Endothelial cell of umbilical vein (primary cell): ENCODE results near the gene AFG3L2. TPM values are rescaled to one million over a fixed set of nuclear protein-coding genes. Genes with fewer than 3 reads are reported as not detected.

Experiments
- BruUV-seq: library from RNA; stranded (reverse); fragments of 400-500 nt; replicated peaks from 2 replicates; lab custom pipeline; 2021; lab: Mats Ljungman, UMichigan
- CTCF ChIA-PET: fragments of 300-600, 350-600 bp; sonication (Branson Sonifier 250); formaldehyde crosslinking; loops from one replicate; lab custom pipeline; 2021; ENCODE audit warnings: antibody characterized with exemption, inconsistent platforms; lab: Charles Lee
- POLR2A ChIA-PET: fragments of 300-600, 350-600 bp; sonication (Branson Sonifier 250); formaldehyde crosslinking; loops from one replicate; lab custom pipeline; 2021; ENCODE audit warnings: antibody characterized with exemption, inconsistent platforms; lab: Charles Lee
- DNase-seq: peaks from one replicate; pipeline ENCODE4 v3.0.0-alpha.2; 2011; ENCODE audit warnings: low read depth, low spot score
- FAIRE-seq: peaks from 2 replicates; lab custom pipeline; 2011; peaks lifted over from hg19 to GRCh38; lab: Jason Lieb, UNC
- H2AFZ ChIP-seq: 2 replicates; pipeline ENCODE4 v1.6.0; 2012; ENCODE audit warnings: low read depth, low read length, control low read depth, inconsistent platforms
- H3K27ac ChIP-seq: 2 replicates; pipeline ENCODE4 v1.5.1; 2011; ENCODE audit warnings: low read depth, mild to moderate bottlenecking, control low read depth, low read length, moderate library complexity; ENCODE audit not compliant: insufficient read depth
- H3K27me3 ChIP-seq, 2 experiments: 2 replicates each; pipeline versions ENCODE4 v1.6.0 to v1.6.1; 2011; ENCODE audit warnings: low read length in 2 of 2, mixed read lengths in 1 of 2; ENCODE audit not compliant: control insufficient read depth in 2 of 2, insufficient read depth in 2 of 2
- H3K36me3 ChIP-seq, 2 experiments: 2 replicates in 1 of 2; 3 replicates in 1 of 2; pipeline ENCODE4 v1.5.1; 2011; ENCODE audit warnings: low read length in 2 of 2, mild to moderate bottlenecking in 1 of 2, moderate library complexity in 1 of 2; ENCODE audit not compliant: control insufficient read depth in 2 of 2, insufficient read depth in 2 of 2; ENCODE audit errors: extremely low read depth in 1 of 2
- H3K4me1 ChIP-seq: 3 replicates; pipeline ENCODE4 v1.5.1; 2011; ENCODE audit warnings: mild to moderate bottlenecking, low read length; ENCODE audit not compliant: control insufficient read depth, insufficient read depth; ENCODE audit errors: extremely low read depth
- H3K4me2 ChIP-seq: 2 replicates; pipeline ENCODE4 v1.6.1; 2011; ENCODE audit warnings: low read length, control low read depth, mixed read lengths; ENCODE audit not compliant: insufficient read depth
- H3K4me3 ChIP-seq, 3 experiments: fragments of 200-600 bp in 1 of 3; sonication (generic), shearing (Covaris generic) in 1 of 3; replicated peaks in 1 of 3; 2 replicates each; pipeline ENCODE4 v1.5.1; 2011 to 2016; ENCODE audit warnings: control low read depth in 3 of 3, low read length in 3 of 3, mild to moderate bottlenecking in 2 of 3, inconsistent platforms in 1 of 3, low read depth in 1 of 3, moderate library complexity in 1 of 3; ENCODE audit not compliant: insufficient read depth in 1 of 3
- H3K79me2 ChIP-seq: 2 replicates; pipeline ENCODE4 v1.6.0; 2012; ENCODE audit warnings: low read length, inconsistent platforms; ENCODE audit not compliant: control insufficient read depth, insufficient read depth
- H3K9ac ChIP-seq: replicated peaks from 2 replicates; pipeline ENCODE3; 2011; ENCODE audit warnings: low read length, control low read depth; ENCODE audit not compliant: insufficient read depth; ENCODE audit errors: extremely low read depth
- H3K9me1 ChIP-seq: replicated peaks from 3 replicates; pipeline ENCODE4 v1.6.0; 2011; ENCODE audit warnings: mild to moderate bottlenecking, low read length; ENCODE audit not compliant: control insufficient read depth, insufficient read depth; ENCODE audit errors: extremely low read depth
- H3K9me3 ChIP-seq: replicated peaks from 2 replicates; pipeline ENCODE4 v1.5.1; 2012; ENCODE audit warnings: low read length, inconsistent platforms; ENCODE audit not compliant: control insufficient read depth, insufficient read depth
- H4K20me1 ChIP-seq: replicated peaks from 2 replicates; pipeline ENCODE3; 2011; ENCODE audit warnings: mild to moderate bottlenecking, low read length; ENCODE audit not compliant: control insufficient read depth, insufficient read depth; ENCODE audit errors: extremely low read depth
- EZH2 ChIP-seq: IDR thresholded peaks from 2 replicates; pipeline ENCODE4 v1.6.1; 2012; ENCODE audit warnings: borderline replicate concordance, low read depth, mild to moderate bottlenecking, moderate library complexity, low read length, inconsistent platforms; ENCODE audit not compliant: severe bottlenecking
- FOS ChIP-seq: IDR thresholded peaks from 2 replicates; pipeline ENCODE4 v1.6.1; 2011; ENCODE audit warnings: mild to moderate bottlenecking, low read length, moderate library complexity, borderline replicate concordance; ENCODE audit not compliant: insufficient read depth
- GATA2 ChIP-seq: IDR thresholded peaks from 2 replicates; pipeline ENCODE4 v1.7.0; 2011; ENCODE audit warnings: low read depth, mild to moderate bottlenecking, moderate library complexity, mixed read lengths, low read length; ENCODE audit not compliant: insufficient read length, insufficient read depth
- JUN ChIP-seq: IDR thresholded peaks from 2 replicates; pipeline ENCODE4 v1.6.1; 2011; ENCODE audit warnings: borderline replicate concordance, low read depth; ENCODE audit not compliant: insufficient read length, insufficient read depth
- MYC ChIP-seq: IDR thresholded peaks from one replicate; pipeline ENCODE4 v1.6.1; 2011; ENCODE audit warnings: mild to moderate bottlenecking, low read depth, low read length
- POLR2A ChIP-seq: IDR thresholded peaks from 2 replicates; pipeline ENCODE4 v1.6.1; 2012; ENCODE audit warnings: low read depth, mild to moderate bottlenecking, control low read depth, low read length
- POLR2AphosphoS5 ChIP-seq: IDR thresholded peaks from 2 replicates; pipeline ENCODE4 v1.6.1; 2012; ENCODE audit warnings: low read depth, mild to moderate bottlenecking, control low read depth, low read length, moderate library complexity; ENCODE audit not compliant: insufficient read depth
- dilution Hi-C: fragments of 300-500 bp; cut with MboI; formaldehyde crosslinking; loops from one replicate; pipeline ENCODE4 v1.15.0; 2019; ENCODE audit warnings: low sequenced_read_pairs; ENCODE audit not compliant: extremely low pct_ligation_motif_present
- intact Hi-C: fragments of 100-400 bp; cut with micrococcal nuclease; formaldehyde crosslinking; loops from one replicate; pipeline ENCODE4 v1.10.0; 2022
- polyA plus RNA-seq, 4 experiments: library from polyadenylated mRNA; depleted of rRNA in 3 of 4; stranded (reverse) in 3 of 4; unstranded in 1 of 4; fragments of >200 nt; gene quantifications; 2 replicates each; pipeline versions ENCODE4 v1.2.1 to v1.2.3, GENCODE V29; 2011 to 2012; ENCODE audit warnings: missing spikeins in 1 of 4
- total RNA-seq: library from RNA; stranded (reverse); gene quantifications from 2 replicates; pipeline ENCODE4 v1.2.3, GENCODE V29; 2021
- TF ChIP-seq, protein P1 (sequence below), 2 donors: IDR thresholded peaks; 1 replicate in 1 of 2; 2 replicates in 1 of 2; pipeline ENCODE4 v1.5.1; 2011; ENCODE audit warnings: low read length in 2 of 2, mild to moderate bottlenecking in 2 of 2, moderate library complexity in 2 of 2, control low read depth in 1 of 2, inconsistent platforms in 1 of 2, low read depth in 1 of 2; ENCODE audit not compliant: insufficient read depth in 1 of 2; ENCODE audit errors: extremely low read depth in 1 of 2
- TF ChIP-seq, protein P2 (sequence below): IDR thresholded peaks from 2 replicates; pipeline ENCODE4 v1.6.1; 2011; ENCODE audit not compliant: insufficient read depth, insufficient read length

Gene AFG3L2
- total and polyA plus RNA-seq, 2 donors (not counting 3 experiments of a cell fraction or from before 2014, with no cell fraction given), result 19.3 to 42.4 TPM

DNA sequence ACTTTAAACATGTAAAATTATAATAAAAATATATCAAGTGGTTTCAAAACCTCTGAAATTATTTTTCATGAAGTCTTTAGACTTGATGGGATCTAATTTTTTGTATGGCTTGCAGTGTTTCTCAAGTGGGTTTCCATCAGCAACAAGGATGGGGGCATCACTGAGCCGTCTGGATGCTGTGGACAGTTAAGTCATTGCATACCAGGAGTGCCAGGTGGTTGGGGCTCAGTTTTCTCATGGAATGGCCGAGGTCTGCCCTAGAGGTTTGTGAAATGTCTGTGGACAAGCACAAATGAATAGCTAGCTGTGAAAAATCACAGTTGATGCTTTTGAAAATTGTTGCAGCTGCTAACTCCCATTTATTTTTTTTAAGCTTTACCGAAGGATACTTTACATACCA lies 32.4 kb upstream of the AFG3L2 start:
- no peak overlapping the region for H3K27ac ChIP-seq

DNA sequence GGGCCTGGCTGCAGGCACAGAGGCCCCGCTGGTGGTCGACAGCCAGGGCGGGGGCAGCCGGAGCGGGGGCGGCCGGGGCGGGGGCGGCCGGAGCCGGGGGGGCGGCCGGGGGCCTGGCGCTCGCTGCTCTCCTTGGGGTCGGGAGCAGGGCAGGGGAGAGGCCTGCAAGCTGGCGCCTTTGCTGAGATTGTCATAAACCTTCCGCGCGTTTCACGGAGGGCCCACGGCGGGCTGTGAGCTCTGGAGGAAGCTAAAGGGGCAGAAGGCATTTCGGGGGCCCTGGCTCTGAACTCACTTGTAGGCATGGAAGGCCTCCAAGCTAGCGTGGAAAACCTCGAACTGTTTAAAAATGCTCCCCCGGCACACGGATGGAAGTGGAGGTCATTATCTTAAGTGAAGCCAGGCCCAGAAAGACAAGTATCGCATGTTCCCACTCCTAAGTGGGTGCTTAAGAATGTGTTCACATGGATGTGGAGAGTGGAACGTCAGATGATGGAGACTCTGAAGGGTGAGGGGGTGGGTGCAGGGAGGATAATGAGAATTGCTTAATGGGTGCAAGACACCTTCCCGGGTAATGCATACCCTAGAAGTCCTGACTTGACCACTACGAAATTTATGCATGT lies 31.3 kb upstream of the AFG3L2 start:
- peaks cover 11 to 13% of the 10 kb centered on the region in 2 experiments for H3K27me3 ChIP-seq
- no TSS peak for BruUV-seq
- CTCF ChIA-PET, result interaction anchor here (0.8 to 1.5 kb wide), 5 partner anchors 14 to 232 kb away, joined by 3 to 5 read pairs (median 3); no protein-coding TSS in a partner anchor
- peak overlapping the region; percentile 86 for H3K9ac ChIP-seq
- intact Hi-C loops (no loop called here), dilution Hi-C loops (no loop called here)
- POLR2A ChIA-PET, result interaction anchor here (1.1 kb wide), 1 partner anchor 271 kb away, joined by 3 read pairs; no protein-coding TSS in a partner anchor
- peak; percentile 45 for DNase-seq
- H3K4me2 ChIP-seq, result peak overlapping the region; percentile 96
- peak; percentile 62 for FAIRE-seq
- no peaks in the 10 kb centered on the region for H4K20me1 ChIP-seq
- H2AFZ ChIP-seq, result peak overlapping the region; percentile 73
- H3K9me3 ChIP-seq, result no peaks in the 10 kb centered on the region
- H3K27ac ChIP-seq, result peak overlapping the region; percentile 46
- no peaks in the 10 kb centered on the region for H3K36me3 ChIP-seq
- peaks cover 25% of the 10 kb centered on the region for H3K79me2 ChIP-seq
- H3K4me3 ChIP-seq, result peak overlapping the region; percentile 44 to 93 (median 85)
- TF ChIP-seq POLR2A (no peak), GATA2 (no peak), POLR2AphosphoS5 (no peak), MYC (no peak), JUN (no peak), FOS (no peak), EZH2 (no peak)
- TF ChIP-seq, protein P1, sequence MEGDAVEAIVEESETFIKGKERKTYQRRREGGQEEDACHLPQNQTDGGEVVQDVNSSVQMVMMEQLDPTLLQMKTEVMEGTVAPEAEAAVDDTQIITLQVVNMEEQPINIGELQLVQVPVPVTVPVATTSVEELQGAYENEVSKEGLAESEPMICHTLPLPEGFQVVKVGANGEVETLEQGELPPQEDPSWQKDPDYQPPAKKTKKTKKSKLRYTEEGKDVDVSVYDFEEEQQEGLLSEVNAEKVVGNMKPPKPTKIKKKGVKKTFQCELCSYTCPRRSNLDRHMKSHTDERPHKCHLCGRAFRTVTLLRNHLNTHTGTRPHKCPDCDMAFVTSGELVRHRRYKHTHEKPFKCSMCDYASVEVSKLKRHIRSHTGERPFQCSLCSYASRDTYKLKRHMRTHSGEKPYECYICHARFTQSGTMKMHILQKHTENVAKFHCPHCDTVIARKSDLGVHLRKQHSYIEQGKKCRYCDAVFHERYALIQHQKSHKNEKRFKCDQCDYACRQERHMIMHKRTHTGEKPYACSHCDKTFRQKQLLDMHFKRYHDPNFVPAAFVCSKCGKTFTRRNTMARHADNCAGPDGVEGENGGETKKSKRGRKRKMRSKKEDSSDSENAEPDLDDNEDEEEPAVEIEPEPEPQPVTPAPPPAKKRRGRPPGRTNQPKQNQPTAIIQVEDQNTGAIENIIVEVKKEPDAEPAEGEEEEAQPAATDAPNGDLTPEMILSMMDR (IDR thresholded peaks at IDR 0.05; ENCODE audit: extremely low read depth in 1 of 2, insufficient read depth in 1 of 2, low read depth in 1 of 2, low read length in 2 of 2), result no peak
- TF ChIP-seq, protein P2, sequence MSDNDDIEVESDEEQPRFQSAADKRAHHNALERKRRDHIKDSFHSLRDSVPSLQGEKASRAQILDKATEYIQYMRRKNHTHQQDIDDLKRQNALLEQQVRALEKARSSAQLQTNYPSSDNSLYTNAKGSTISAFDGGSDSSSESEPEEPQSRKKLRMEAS, result no peak
- H3K9me1 ChIP-seq, result no peaks in the 10 kb centered on the region
- H3K4me1 ChIP-seq, result peaks cover 17% of the 10 kb centered on the region

More for the DNA sequence above, 32.4 kb upstream of the AFG3L2 start:
- H4K20me1 ChIP-seq, result no peaks in the 10 kb centered on the region
- intact Hi-C loops (no loop called here), dilution Hi-C loops (no loop called here)
- TF ChIP-seq MYC, result no peak
- TF ChIP-seq, protein P2, result no peak
- no peak for TF ChIP-seq JUN
- no peak for TF ChIP-seq POLR2A
- TF ChIP-seq FOS, result no peak
- TF ChIP-seq GATA2, result no peak
- H3K4me3 ChIP-seq, result no peak overlapping the region
- no peak overlapping the region for H3K4me2 ChIP-seq
- ChIA-PET POLR2A (interaction anchor here (0.7 kb wide), 1 partner anchor 494 kb away, joined by 3 read pairs; no protein-coding TSS in a partner anchor), CTCF (interaction anchor here (1.2 kb wide), 1 partner anchor 9 kb away, joined by 3 read pairs; no protein-coding TSS in a partner anchor)
- H3K9me3 ChIP-seq, result no peaks in the 10 kb centered on the region
- no peak overlapping the region for H2AFZ ChIP-seq
- H3K27me3 ChIP-seq, result peaks cover 11 to 13% of the 10 kb centered on the region in 2 experiments
- H3K9me1 ChIP-seq, result no peaks in the 10 kb centered on the region
- BruUV-seq, result TSS peak; percentile 24
- FAIRE-seq (peak; percentile 42), DNase-seq (no peak)
- peaks cover 25% of the 10 kb centered on the region for H3K79me2 ChIP-seq
- H3K4me1 ChIP-seq, result peaks cover 9% of the 10 kb centered on the region
- no peak overlapping the region for H3K9ac ChIP-seq
- no peaks in the 10 kb centered on the region for H3K36me3 ChIP-seq
